KMS-11 (cell line): ENCODE data around the gene MOV10L1.
"Not testable (repeated sequence)": the region's sequence is repeated elsewhere in the genome, so short reads cannot be mapped to it uniquely, and the experiment has no call there.

Experiments used
- H2AFZ ChIP-seq: fragments of 200-600 bp; sonication (generic); 2 replicates; pipeline ENCODE4 v1.6.1; 2016; ENCODE audit warnings: antibody characterized with exemption, mixed run types, low read depth
- H3K27ac ChIP-seq: fragments of 200-600 bp; sonication (generic); 2 replicates; pipeline ENCODE4 v1.6.1; 2016; ENCODE audit warnings: mild to moderate bottlenecking, mixed run types
- H3K27me3 ChIP-seq: fragments of 200-600 bp; sonication (generic); 2 replicates; pipeline ENCODE4 v1.6.1; 2017; ENCODE audit warnings: mild to moderate bottlenecking, low read depth, mixed run types, moderate library complexity; ENCODE audit not compliant: insufficient read depth
- H3K36me3 ChIP-seq: fragments of 200-600 bp; sonication (generic); 2 replicates; pipeline ENCODE4 v1.6.1; 2017; ENCODE audit warnings: mild to moderate bottlenecking, mixed run types; ENCODE audit not compliant: insufficient read depth
- H3K4me1 ChIP-seq: fragments of 200-600 bp; sonication (generic); 2 replicates; pipeline ENCODE4 v1.6.1; 2016; ENCODE audit warnings: mild to moderate bottlenecking, low read depth, mixed run types; ENCODE audit not compliant: poor library complexity, severe bottlenecking
- H3K4me2 ChIP-seq: fragments of 200-600 bp; sonication (generic); 2 replicates; pipeline ENCODE4 v1.7.0; 2016; ENCODE audit warnings: mild to moderate bottlenecking, mixed run types
- H3K4me3 ChIP-seq: fragments of 200-600 bp; sonication (generic); IDR thresholded peaks from 2 replicates; pipeline ENCODE4 v1.6.1; 2017; ENCODE audit warnings: low read depth, low read length, mixed read lengths; ENCODE audit not compliant: insufficient read depth
- H3K79me2 ChIP-seq: fragments of 200-600 bp; sonication (generic); 2 replicates; pipeline ENCODE4 v1.6.1; 2016; ENCODE audit warnings: low read depth, mixed run types; ENCODE audit not compliant: insufficient read depth
- H3K9ac ChIP-seq: fragments of 200-600 bp; sonication (generic); 2 replicates; pipeline ENCODE4 v1.6.1; 2016; ENCODE audit warnings: mild to moderate bottlenecking, mixed run types
- H4K20me1 ChIP-seq: fragments of 200-600 bp; sonication (generic); 2 replicates; pipeline ENCODE4 v1.6.1; 2016; ENCODE audit warnings: mild to moderate bottlenecking, mixed run types; ENCODE audit not compliant: insufficient read depth
- CTCF ChIP-seq: fragments of 200-600 bp; sonication (generic); conservative IDR thresholded peaks from 2 replicates; pipeline ENCODE4 v1.6.1; 2017; ENCODE audit warnings: low read depth, mild to moderate bottlenecking, antibody characterized with exemption, low read length, moderate library complexity, mixed read lengths

The MOV10L1 gene

DNA sequence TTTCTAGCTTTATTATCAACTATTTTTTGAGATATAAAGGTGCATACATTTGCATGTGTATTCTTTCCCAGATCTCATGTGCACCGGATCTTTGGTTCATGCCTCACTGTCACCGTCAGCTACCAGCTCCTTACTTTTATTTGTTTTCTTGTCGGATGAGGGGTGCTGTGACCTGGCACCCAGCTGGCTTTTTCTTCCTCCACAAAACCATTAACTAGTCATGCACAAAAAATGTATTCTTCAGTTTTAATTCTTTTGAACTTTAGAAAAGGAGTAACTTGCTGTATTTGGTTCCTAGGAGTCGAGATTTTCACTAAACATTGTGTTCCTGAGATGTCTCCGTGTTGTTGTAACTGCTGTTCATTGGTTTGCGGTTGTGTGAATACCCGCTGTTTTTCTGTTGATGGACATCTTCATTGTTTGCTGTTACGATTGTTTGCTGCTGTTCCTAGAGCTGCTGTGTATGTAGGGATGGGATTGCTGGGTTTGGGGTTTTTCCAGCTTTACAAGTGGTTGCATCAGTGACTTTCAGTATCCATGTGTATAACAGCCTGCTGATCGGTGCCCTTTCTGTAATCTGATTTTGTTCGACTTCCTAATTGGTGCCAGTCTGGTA lies 39.4 kb downstream of the MOV10L1 start:
- Histone ChIP-seq H3K36me3 (no peaks in the 10 kb centered on the region), H3K4me1 (no peaks in the 10 kb centered on the region), H4K20me1 (no peaks in the 10 kb centered on the region), H3K27me3 (no peaks in the 10 kb centered on the region), H3K27ac (no peak overlapping the region), H3K79me2 (no peaks in the 10 kb centered on the region), H3K9ac (no peak overlapping the region), H2AFZ (no peak overlapping the region), H3K4me2 (no peak overlapping the region), H3K4me3 (no peak overlapping the region)
- TF ChIP-seq CTCF: no peak

DNA sequence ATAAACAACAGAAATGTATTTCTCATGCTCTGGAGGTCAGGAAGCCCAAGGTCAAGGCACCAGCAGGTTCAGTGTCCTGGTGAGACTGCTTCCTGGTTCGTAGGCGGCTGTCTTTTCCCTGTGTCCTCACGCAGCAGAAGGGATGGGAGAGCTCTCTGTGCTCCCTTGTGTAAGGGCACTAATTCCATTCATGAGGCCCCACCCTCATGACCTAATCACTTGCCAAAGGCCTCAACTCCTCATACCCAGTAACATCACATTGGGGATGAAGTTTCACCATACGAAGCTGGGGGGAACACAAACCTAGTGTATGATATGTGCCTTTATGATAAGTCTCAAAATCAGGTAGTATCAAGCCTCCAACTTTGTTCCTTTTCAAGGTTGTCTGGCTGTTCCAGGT lies 42.1 kb downstream of the MOV10L1 start:
- Histone ChIP-seq H3K9ac (no peak overlapping the region), H3K4me3 (no peak overlapping the region), H2AFZ (no peak overlapping the region), H3K79me2 (no peaks in the 10 kb centered on the region), H3K4me1 (no peaks in the 10 kb centered on the region), H3K27me3 (no peaks in the 10 kb centered on the region), H4K20me1 (no peaks in the 10 kb centered on the region), H3K4me2 (no peak overlapping the region), H3K27ac (no peak overlapping the region), H3K36me3 (no peaks in the 10 kb centered on the region)
- no peak for TF ChIP-seq CTCF

DNA sequence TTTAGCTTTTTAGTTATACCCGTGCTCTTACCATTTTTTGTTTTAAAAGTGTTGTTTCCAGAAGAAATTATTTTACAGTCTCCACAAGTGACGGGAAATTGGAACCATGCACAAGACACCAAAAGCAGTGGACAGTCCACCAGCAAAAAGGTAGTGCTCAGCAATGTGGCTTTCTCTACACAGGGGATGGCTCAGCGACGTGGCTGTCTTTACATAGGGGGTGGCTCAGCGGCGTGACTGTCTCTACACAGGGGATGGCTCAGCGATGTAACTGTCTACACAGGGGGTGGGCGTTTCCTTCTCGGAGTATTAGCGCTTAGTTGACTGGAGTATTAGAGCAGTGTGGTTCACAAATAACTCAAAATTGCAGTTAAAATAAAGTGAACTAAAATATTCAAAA lies 44.7 kb downstream of the MOV10L1 start:
- Histone ChIP-seq H4K20me1 (no peaks in the 10 kb centered on the region), H3K27ac (no peak overlapping the region), H3K79me2 (no peaks in the 10 kb centered on the region), H3K27me3 (no peaks in the 10 kb centered on the region), H3K4me3 (no peak overlapping the region), H3K9ac (no peak overlapping the region), H3K4me1 (peaks cover 17% of the 10 kb centered on the region), H3K36me3 (no peaks in the 10 kb centered on the region), H2AFZ (no peak overlapping the region), H3K4me2 (no peak overlapping the region)
- TF ChIP-seq CTCF: no peak

DNA sequence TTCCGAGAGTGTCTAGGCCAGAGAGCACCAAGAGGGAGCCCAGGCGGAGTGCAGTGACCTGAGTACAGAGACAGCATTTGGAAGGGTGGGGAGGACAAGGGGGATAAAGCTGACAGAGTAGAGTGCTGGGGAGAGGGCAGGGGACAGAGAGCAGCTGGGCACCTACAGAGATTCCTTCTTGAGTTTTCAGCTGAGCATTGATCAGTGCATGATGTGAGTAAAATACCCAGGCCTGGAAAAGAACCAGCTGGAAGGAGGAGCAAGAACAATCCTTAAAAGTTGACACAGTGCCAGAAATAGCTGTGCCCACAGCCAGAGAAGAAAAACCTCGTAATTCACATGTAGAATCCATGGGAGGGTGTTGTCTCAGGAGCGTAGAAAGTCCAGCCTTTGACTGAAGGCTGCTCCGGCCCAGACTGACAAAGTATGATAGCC lies 46.8 kb downstream of the MOV10L1 start:
- Histone ChIP-seq H4K20me1 (no peaks in the 10 kb centered on the region), H3K4me1 (peaks cover 36% of the 10 kb centered on the region), H3K4me2 (no peak overlapping the region), H3K27ac (no peak overlapping the region), H3K36me3 (no peaks in the 10 kb centered on the region), H2AFZ (no peak overlapping the region), H3K9ac (no peak overlapping the region), H3K4me3 (no peak overlapping the region), H3K79me2 (no peaks in the 10 kb centered on the region), H3K27me3 (no peaks in the 10 kb centered on the region)
- TF ChIP-seq CTCF: no peak

- H3K4me2 ChIP-seq, H3K36me3 ChIP-seq, H3K27ac ChIP-seq, H2AFZ ChIP-seq, H4K20me1 ChIP-seq, H3K27me3 ChIP-seq, H3K9ac ChIP-seq, H3K4me3 ChIP-seq, H3K79me2 ChIP-seq: not testable (repeated sequence)
- peaks cover 38% of the 10 kb centered on the region for H3K4me1 ChIP-seq
These were observed 47.5 kb downstream of the MOV10L1 start for GRCh38 chr22:50137277-50137676.
